H1 (cell line): ENCODE results near the gene CCDC7. TPM values are rescaled to one million over a fixed set of nuclear protein-coding genes. Genes with fewer than 3 reads are reported as not detected.

ENCODE experiments used
- CBX5 ChIP-seq: fragments of 300-800, 300-1000 bp; sonication (generic); IDR thresholded peaks from 2 replicates; pipeline ENCODE4 v1.7.1; 2016; ENCODE audit warnings: antibody characterized with exemption, low read length, low read depth
- GTF2F1 ChIP-seq: IDR thresholded peaks from 2 replicates; pipeline ENCODE4 v1.6.1; 2012; ENCODE audit warnings: low read depth, low read length, improper control_type of control experiment, borderline replicate concordance
- JUND ChIP-seq: IDR thresholded peaks from 2 replicates; pipeline ENCODE4 v1.6.1; 2011; ENCODE audit warnings: mild to moderate bottlenecking, improper control_type of control experiment, low read length
- KDM1A ChIP-seq: fragments of 200-600, 300-600 bp; sonication (generic); IDR thresholded peaks from 2 replicates; pipeline ENCODE4 v1.7.1; 2016; ENCODE audit warnings: mild to moderate bottlenecking, low read length, borderline replicate concordance
- KDM4A ChIP-seq: IDR thresholded peaks from one replicate; pipeline ENCODE4 v1.7.1; 2012; ENCODE audit warnings: low read depth, mild to moderate bottlenecking, moderate library complexity, low read length, inconsistent platforms; ENCODE audit not compliant: severe bottlenecking
- TEAD4 ChIP-seq: IDR thresholded peaks from 2 replicates; pipeline ENCODE4 v1.6.1; 2012; ENCODE audit warnings: low read depth, low read length, inconsistent platforms, mixed read lengths
- polyA plus RNA-seq, 7 experiments: library from polyadenylated mRNA; depleted of rRNA in 3 of 7; stranded (reverse) in 5 of 7; unstranded in 2 of 7; fragments of >200 nt in 5 of 7; fragments of 200-250 nt in 2 of 7; gene quantifications; 1 replicate in 5 of 7; 2 replicates in 1 of 7; 4 replicates in 1 of 7; pipeline versions ENCODE4 v1.2.1 to v1.2.3, GENCODE V29; 2011 to 2013; ENCODE audit warnings: missing spikeins in 2 of 7, mixed read lengths in 2 of 7
- total RNA-seq: library from RNA; stranded (reverse); fragmentation: NEBNext Ultra II Directional; extraction: Animal tissue kit (Norgen Biotek cat#: 25700); gene quantifications from 2 replicates; pipeline ENCODE4 v1.2.1, GENCODE V29; 2021
- TF ChIP-seq, protein P1 (sequence below), 3 experiments: IDR thresholded peaks; 1 replicate in 2 of 3; 2 replicates in 1 of 3; pipeline versions ENCODE4 v1.5.1 to v1.6.1; 2011; ENCODE audit warnings: low read length in 3 of 3, mild to moderate bottlenecking in 3 of 3, inconsistent platforms in 2 of 3, low read depth in 1 of 3, moderate library complexity in 1 of 3; ENCODE audit not compliant: insufficient read depth in 1 of 3; ENCODE audit errors: control extremely low read depth in 1 of 3

Gene CCDC7
- total and polyA plus RNA-seq, 2 of the 8 experiments (the other 6 are each of a cell fraction or from before 2014, with no cell fraction given) = 0.18 to 0.74 TPM

DNA sequence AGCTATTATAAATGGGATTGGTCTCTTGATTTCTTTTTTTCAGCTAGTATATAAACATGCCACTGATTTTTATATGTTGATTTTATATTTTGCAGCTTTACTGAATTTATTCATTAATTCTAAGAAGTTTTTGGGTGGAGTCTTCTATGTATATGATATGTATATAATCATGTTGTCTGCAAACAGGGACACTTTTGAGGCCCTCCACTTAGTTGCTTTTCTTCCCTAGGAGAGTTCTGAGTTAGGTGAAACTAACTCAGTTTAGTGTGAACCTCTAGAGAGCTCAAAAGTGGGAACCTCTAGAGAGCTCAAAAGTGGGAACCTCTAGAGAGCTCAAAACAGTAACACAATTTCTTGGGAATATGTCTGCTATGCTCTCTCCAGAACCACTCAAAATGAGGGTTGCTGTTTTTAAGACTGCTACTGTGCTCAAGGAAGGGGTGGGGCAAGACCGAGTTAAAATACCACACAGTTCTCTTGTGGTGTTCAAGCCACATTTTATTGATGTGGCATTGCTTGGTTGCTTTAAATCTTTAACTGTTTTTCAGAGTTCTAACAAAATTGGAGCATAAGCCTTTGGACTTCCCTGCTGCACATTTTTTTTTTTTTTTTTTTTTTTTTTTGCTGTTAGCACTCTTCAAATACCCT is 13.2 kb downstream of the CCDC7 start (continued):
- TF ChIP-seq KDM1A (no peak), CBX5 (no peak), GTF2F1 (no peak), KDM4A (no peak), JUND (no peak), TEAD4 (no peak)
- TF ChIP-seq, protein P1, sequence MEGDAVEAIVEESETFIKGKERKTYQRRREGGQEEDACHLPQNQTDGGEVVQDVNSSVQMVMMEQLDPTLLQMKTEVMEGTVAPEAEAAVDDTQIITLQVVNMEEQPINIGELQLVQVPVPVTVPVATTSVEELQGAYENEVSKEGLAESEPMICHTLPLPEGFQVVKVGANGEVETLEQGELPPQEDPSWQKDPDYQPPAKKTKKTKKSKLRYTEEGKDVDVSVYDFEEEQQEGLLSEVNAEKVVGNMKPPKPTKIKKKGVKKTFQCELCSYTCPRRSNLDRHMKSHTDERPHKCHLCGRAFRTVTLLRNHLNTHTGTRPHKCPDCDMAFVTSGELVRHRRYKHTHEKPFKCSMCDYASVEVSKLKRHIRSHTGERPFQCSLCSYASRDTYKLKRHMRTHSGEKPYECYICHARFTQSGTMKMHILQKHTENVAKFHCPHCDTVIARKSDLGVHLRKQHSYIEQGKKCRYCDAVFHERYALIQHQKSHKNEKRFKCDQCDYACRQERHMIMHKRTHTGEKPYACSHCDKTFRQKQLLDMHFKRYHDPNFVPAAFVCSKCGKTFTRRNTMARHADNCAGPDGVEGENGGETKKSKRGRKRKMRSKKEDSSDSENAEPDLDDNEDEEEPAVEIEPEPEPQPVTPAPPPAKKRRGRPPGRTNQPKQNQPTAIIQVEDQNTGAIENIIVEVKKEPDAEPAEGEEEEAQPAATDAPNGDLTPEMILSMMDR (IDR thresholded peaks at IDR 0.05; ENCODE audit: control extremely low read depth in 1 of 3, insufficient read depth in 1 of 3, low read depth in 1 of 3, low read length in 3 of 3) = no peak
